HL-60 (cell line): ENCODE data around the gene ZNF281.
"Not testable (repeated sequence)": the region's sequence is repeated elsewhere in the genome, so short reads cannot be mapped to it uniquely, and the experiment has no call there.

Experiments
- DNase-seq, 2 experiments: peaks; one replicate each; pipeline ENCODE4 v3.0.0-alpha.2; 2010 to 2020; ENCODE audit warnings: low read depth in 1 of 2, low spot score in 1 of 2
- H3K27ac ChIP-seq: fragments of 250-450 bp; sonication (Bioruptor Pico); replicated peaks from 2 replicates; pipeline ENCODE4 v1.5.1; 2020; ENCODE audit warnings: mild to moderate bottlenecking, moderate library complexity
- H3K27me3 ChIP-seq: fragments of 250-450 bp; sonication (Bioruptor Pico); 2 replicates; pipeline ENCODE4 v1.5.1; 2021; ENCODE audit warnings: mild to moderate bottlenecking, moderate library complexity; ENCODE audit not compliant: insufficient read depth, poor library complexity, severe bottlenecking
- H3K4me3 ChIP-seq: replicated peaks from 2 replicates; pipeline ENCODE4 v1.5.1; 2011; ENCODE audit warnings: mild to moderate bottlenecking, control low read depth, low read length; ENCODE audit not compliant: insufficient read depth
- SPI1 ChIP-seq: IDR thresholded peaks from 2 replicates; pipeline ENCODE4 v1.6.1; 2012; ENCODE audit warnings: low read depth, mild to moderate bottlenecking, borderline replicate concordance
- TF ChIP-seq, protein P1 (sequence below): IDR thresholded peaks from 2 replicates; pipeline ENCODE4 v1.6.1; 2012; ENCODE audit warnings: low read depth; ENCODE audit not compliant: insufficient replicate concordance

The ZNF281 gene

DNA sequence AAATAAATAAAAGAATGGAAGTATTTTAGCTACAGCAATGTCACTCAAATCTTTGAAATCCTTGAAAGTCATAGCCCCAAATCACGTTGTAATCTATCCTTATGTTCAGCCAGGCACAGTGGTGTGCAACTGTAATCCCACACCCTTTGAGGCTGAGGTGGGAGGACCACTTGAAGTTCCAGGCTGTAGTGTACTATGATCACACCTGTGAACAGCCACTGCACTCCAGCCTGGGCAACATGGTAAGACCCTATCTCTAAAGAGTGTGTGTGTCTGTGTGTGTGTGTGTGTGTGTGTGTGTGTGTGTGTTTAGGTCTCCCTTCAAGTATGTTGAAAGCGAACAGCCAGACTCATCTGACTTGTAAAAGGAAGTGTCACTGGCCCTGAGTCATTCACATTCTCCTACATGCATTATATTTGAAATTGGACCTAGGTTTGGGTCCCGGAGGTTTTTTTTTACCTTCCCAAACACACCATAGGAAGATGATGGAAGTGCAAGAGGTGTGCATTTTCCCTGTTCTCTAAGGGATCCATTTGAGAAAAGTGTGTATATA, 50.1 kb downstream of the ZNF281 start:
- Histone ChIP-seq H3K27me3 (no peaks in the 10 kb centered on the region), H3K27ac (peak overlapping the region; percentile 41), H3K4me3 (no peak overlapping the region)
- peak; percentile 37; the same call in 1 of the 2 replicates for TF ChIP-seq SPI1
- TF ChIP-seq, protein P1, sequence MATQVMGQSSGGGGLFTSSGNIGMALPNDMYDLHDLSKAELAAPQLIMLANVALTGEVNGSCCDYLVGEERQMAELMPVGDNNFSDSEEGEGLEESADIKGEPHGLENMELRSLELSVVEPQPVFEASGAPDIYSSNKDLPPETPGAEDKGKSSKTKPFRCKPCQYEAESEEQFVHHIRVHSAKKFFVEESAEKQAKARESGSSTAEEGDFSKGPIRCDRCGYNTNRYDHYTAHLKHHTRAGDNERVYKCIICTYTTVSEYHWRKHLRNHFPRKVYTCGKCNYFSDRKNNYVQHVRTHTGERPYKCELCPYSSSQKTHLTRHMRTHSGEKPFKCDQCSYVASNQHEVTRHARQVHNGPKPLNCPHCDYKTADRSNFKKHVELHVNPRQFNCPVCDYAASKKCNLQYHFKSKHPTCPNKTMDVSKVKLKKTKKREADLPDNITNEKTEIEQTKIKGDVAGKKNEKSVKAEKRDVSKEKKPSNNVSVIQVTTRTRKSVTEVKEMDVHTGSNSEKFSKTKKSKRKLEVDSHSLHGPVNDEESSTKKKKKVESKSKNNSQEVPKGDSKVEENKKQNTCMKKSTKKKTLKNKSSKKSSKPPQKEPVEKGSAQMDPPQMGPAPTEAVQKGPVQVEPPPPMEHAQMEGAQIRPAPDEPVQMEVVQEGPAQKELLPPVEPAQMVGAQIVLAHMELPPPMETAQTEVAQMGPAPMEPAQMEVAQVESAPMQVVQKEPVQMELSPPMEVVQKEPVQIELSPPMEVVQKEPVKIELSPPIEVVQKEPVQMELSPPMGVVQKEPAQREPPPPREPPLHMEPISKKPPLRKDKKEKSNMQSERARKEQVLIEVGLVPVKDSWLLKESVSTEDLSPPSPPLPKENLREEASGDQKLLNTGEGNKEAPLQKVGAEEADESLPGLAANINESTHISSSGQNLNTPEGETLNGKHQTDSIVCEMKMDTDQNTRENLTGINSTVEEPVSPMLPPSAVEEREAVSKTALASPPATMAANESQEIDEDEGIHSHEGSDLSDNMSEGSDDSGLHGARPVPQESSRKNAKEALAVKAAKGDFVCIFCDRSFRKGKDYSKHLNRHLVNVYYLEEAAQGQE = no peak
- DNase-seq = peak; percentile 56 to 67

DNA sequence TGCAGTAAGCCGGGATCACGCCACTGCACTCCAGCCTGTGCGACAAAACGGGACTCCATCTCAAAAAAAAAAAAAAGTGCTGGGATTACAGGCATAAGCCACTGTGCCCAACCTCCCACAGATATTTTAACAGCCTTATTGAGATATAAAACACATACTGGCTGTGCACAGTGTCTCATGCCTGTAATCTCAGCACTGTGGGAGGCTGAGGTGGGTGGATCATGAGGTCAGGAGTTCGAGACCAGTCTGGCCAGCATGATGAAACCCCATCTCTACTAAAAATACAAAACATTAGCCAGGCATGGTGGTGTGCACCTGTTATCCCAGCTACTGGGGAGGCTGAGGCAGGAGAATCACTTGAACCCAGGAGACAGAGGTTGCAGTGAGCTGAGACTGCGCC, 51.9 kb downstream of the ZNF281 start:
- H3K27me3 ChIP-seq, H3K4me3 ChIP-seq, DNase-seq, H3K27ac ChIP-seq: not testable (repeated sequence)

DNA sequence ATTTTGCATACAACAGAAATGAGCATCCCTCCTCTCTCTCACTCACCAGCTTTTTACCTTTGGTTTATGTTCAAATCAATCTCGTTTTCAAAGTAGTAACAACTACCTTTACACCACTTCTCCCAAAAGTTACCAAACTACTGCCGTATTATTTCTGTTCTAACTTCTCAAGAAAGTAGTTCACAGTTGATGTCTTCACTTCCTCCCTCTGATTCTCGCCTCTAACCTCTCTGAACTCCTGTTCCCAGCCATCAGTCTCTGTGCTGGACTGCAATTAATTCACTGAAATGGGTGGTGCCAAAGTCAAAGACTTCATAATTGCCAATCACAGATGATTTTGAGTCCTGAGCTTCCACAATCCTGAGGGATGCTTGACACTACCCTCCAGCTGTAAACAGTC, 54.0 kb downstream of the ZNF281 start:
- Histone ChIP-seq H3K27me3 (no peaks in the 10 kb centered on the region), H3K4me3 (no peak overlapping the region), H3K27ac (peak overlapping the region; percentile 83)
- TF ChIP-seq SPI1 = peak; percentile 83
- TF ChIP-seq, protein P1 = no peak
- DNase-seq = peak; percentile 41 to 71
